HepG2 (cell line): Measurements from ENCODE around the gene RRM2. TPM values are rescaled to one million over a fixed set of nuclear protein-coding genes. Genes with fewer than 3 reads are reported as not detected.

ENCODE experiments used
- CHCHD3 ChIP-seq: sonication (generic); formaldehyde crosslinking; IDR thresholded peaks from 2 replicates; pipeline ENCODE4 v1.8.0; 2022; ENCODE audit warnings: mild to moderate bottlenecking, missing genetic modification reagents, moderate library complexity
- FOXO1 ChIP-seq: sonication (generic); formaldehyde crosslinking; IDR thresholded peaks from 2 replicates; pipeline ENCODE4 v1.4.0; 2020; ENCODE audit warnings: missing genetic modification reagents
- NCOA2 ChIP-seq: sonication (generic); formaldehyde crosslinking; IDR thresholded peaks from 2 replicates; pipeline ENCODE4 v1.8.0; 2022; ENCODE audit warnings: inconsistent platforms
- NFIB ChIP-seq: sonication (generic); formaldehyde crosslinking; IDR thresholded peaks from 2 replicates; pipeline ENCODE4 v1.9.0; 2021; ENCODE audit warnings: missing genetic modification reagents, mild to moderate bottlenecking, borderline replicate concordance
- PITX1 ChIP-seq: sonication (generic); formaldehyde crosslinking; IDR thresholded peaks from 2 replicates; pipeline ENCODE4 v1.5.1; 2020; ENCODE audit warnings: mild to moderate bottlenecking, missing genetic modification reagents
- POGZ ChIP-seq: sonication (generic); formaldehyde crosslinking; IDR thresholded peaks from 2 replicates; pipeline ENCODE4 v1.4.0; 2020; ENCODE audit warnings: mild to moderate bottlenecking, missing genetic modification reagents
- SAP130 ChIP-seq: IDR thresholded peaks from 2 replicates; pipeline ENCODE4 v1.6.1; 2016; ENCODE audit warnings: low read depth
- ZFP36L1 ChIP-seq: sonication (generic); formaldehyde crosslinking; IDR thresholded peaks from 2 replicates; pipeline ENCODE4 v1.8.0; 2022; ENCODE audit warnings: mild to moderate bottlenecking, missing genetic modification reagents, moderate library complexity
- ZMAT3 ChIP-seq: sonication (generic); formaldehyde crosslinking; conservative IDR thresholded peaks from 2 replicates; pipeline ENCODE4 v1.7.0; 2021; ENCODE audit warnings: missing genetic modification reagents
- ZMYM3 ChIP-seq: sonication (generic); formaldehyde crosslinking; IDR thresholded peaks from 2 replicates; pipeline ENCODE4 v1.5.1; 2020; ENCODE audit warnings: mild to moderate bottlenecking, missing genetic modification reagents
- ZNF205 ChIP-seq: IDR thresholded peaks from 2 replicates; pipeline ENCODE4 v1.6.1; 2018; ENCODE audit warnings: missing biosample characterization, missing genetic modification reagents
- ZNF260 ChIP-seq: sonication (generic); formaldehyde crosslinking; IDR thresholded peaks from 2 replicates; pipeline ENCODE4 v1.4.0; 2020; ENCODE audit warnings: missing genetic modification reagents, low read depth, mild to moderate bottlenecking, borderline replicate concordance
- ZNF274 ChIP-seq: sonication (generic); formaldehyde crosslinking; IDR thresholded peaks from 2 replicates; pipeline ENCODE4 v1.5.1; 2020; ENCODE audit warnings: mild to moderate bottlenecking, missing genetic modification reagents
- ZNF746 ChIP-seq: sonication (generic); formaldehyde crosslinking; IDR thresholded peaks from 2 replicates; pipeline ENCODE4 v1.8.0; 2022; ENCODE audit warnings: mild to moderate bottlenecking, missing genetic modification reagents
- ZNF891 ChIP-seq: sonication (generic); formaldehyde crosslinking; IDR thresholded peaks from 2 replicates; pipeline ENCODE4 v1.5.0; 2020; ENCODE audit warnings: mild to moderate bottlenecking, missing genetic modification reagents
- polyA plus RNA-seq, 8 experiments: library from polyadenylated mRNA; depleted of rRNA in 3 of 8; stranded (reverse) in 7 of 8; unstranded in 1 of 8; fragments of >200 nt; fragmentation: Illumina TruSeq in 4 of 8; extraction: Trizol in 4 of 8; gene quantifications; 2 replicates each; pipeline versions ENCODE4 v1.2.1 to v1.2.3, GENCODE V29; 2011 to 2016; ENCODE audit warnings: low read depth in 4 of 8, missing spikeins in 1 of 8, mixed read lengths in 1 of 8; ENCODE audit not compliant: insufficient read depth in 1 of 8
- total RNA-seq, 5 experiments: library from RNA; depleted of rRNA; stranded (reverse); fragments of >200 nt; fragmentation: Illumina TruSeq; extraction: Trizol; gene quantifications; 2 replicates each; pipeline ENCODE4 v1.2.3, GENCODE V29; 2016; ENCODE audit warnings: low read depth in 1 of 5
- TF ChIP-seq, protein P1 (sequence below), 2 experiments: sonication (generic) in 1 of 2; formaldehyde crosslinking in 1 of 2; IDR thresholded peaks; 2 replicates each; pipeline versions ENCODE4 v1.6.1 to v1.9.0; 2014 to 2022; ENCODE audit warnings: antibody characterized with exemption in 1 of 2, borderline replicate concordance in 1 of 2, inconsistent platforms in 1 of 2, low read depth in 1 of 2, missing genetic modification reagents in 1 of 2
- TF ChIP-seq, protein P2 (sequence below): sonication (generic); formaldehyde crosslinking; IDR thresholded peaks from 2 replicates; pipeline ENCODE4 v1.4.0; 2020; ENCODE audit warnings: mild to moderate bottlenecking, missing genetic modification reagents
- TF ChIP-seq, protein P3 (sequence below): sonication (generic); formaldehyde crosslinking; IDR thresholded peaks from 2 replicates; pipeline ENCODE4 v1.8.0; 2022; ENCODE audit warnings: mild to moderate bottlenecking, missing genetic modification reagents, moderate library complexity
- TF ChIP-seq, protein P4 (sequence below): sonication (generic); formaldehyde crosslinking; IDR thresholded peaks from 2 replicates; pipeline ENCODE4 v1.4.0; 2020; ENCODE audit warnings: missing genetic modification reagents, borderline replicate concordance

RRM2 gene
- total and polyA plus RNA-seq, 2 of the 13 experiments (the other 11 are each of a cell fraction or from before 2014, with no cell fraction given) = 31.3 to 150 TPM

DNA sequence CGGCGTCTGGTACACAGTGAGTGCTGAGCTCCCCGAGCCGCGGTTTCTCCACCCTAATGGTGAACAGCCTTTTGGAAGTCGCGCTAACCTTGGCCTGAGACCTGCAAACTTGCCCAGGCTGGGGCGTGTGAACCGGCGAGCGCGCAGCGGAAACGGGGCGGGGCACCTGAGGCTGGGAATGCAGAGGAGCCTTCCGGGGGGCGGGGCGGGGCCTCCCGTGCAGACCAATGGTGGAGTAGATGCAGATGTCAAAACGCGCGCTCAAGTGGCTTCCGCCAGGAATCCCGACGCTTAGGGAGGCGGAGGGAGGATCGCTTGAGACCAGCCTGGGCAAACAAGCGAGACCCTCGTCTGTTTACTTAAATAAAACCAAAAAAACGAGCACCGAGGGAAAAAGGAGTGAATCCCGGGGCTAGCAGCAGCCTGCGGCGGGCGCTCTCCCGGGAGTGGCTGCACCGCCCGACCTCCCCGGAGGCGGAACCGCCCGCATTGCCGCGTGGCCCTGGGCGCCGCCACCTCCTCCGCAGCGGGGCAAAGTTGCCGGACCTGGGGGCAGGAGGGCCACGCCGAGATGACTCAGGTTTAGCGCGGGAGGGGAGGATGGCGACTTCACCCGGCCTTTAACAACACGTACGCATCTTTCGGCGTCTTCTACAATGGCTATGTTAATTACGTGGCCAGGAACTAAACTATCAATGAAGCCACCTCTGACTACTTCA, 2.2 kb upstream of the RRM2 start (continued):
- peak; percentile 99 for TF ChIP-seq SAP130 (CRISPR knock-in tag)
- TF ChIP-seq ZNF274 (CRISPR knock-in tag) = peak; percentile 61; the same call in 1 of the 2 replicates
- TF ChIP-seq, protein P1, sequence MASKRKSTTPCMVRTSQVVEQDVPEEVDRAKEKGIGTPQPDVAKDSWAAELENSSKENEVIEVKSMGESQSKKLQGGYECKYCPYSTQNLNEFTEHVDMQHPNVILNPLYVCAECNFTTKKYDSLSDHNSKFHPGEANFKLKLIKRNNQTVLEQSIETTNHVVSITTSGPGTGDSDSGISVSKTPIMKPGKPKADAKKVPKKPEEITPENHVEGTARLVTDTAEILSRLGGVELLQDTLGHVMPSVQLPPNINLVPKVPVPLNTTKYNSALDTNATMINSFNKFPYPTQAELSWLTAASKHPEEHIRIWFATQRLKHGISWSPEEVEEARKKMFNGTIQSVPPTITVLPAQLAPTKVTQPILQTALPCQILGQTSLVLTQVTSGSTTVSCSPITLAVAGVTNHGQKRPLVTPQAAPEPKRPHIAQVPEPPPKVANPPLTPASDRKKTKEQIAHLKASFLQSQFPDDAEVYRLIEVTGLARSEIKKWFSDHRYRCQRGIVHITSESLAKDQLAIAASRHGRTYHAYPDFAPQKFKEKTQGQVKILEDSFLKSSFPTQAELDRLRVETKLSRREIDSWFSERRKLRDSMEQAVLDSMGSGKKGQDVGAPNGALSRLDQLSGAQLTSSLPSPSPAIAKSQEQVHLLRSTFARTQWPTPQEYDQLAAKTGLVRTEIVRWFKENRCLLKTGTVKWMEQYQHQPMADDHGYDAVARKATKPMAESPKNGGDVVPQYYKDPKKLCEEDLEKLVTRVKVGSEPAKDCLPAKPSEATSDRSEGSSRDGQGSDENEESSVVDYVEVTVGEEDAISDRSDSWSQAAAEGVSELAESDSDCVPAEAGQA (IDR thresholded peaks at IDR 0.05; ENCODE audit: low read depth) = no peak
- TF ChIP-seq, protein P1 (CRISPR knock-in tag; IDR thresholded peaks at IDR 0.05; ENCODE audit: borderline replicate concordance) = peak; percentile 86
- no peak; the same call in 1 of the 2 replicates for TF ChIP-seq ZNF746 (CRISPR knock-in tag)
- TF ChIP-seq, protein P2, sequence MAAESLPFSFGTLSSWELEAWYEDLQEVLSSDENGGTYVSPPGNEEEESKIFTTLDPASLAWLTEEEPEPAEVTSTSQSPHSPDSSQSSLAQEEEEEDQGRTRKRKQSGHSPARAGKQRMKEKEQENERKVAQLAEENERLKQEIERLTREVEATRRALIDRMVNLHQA (CRISPR knock-in tag) = no peak
- peak; percentile 79; the same call in 1 of the 2 replicates for TF ChIP-seq POGZ (CRISPR knock-in tag)
- TF ChIP-seq ZNF205 = peak; percentile 64; the same call in 1 of the 2 replicates
- TF ChIP-seq ZMAT3 (CRISPR knock-in tag) = peak; percentile 96
- peak; percentile 88 for TF ChIP-seq ZNF891
- TF ChIP-seq, protein P3, sequence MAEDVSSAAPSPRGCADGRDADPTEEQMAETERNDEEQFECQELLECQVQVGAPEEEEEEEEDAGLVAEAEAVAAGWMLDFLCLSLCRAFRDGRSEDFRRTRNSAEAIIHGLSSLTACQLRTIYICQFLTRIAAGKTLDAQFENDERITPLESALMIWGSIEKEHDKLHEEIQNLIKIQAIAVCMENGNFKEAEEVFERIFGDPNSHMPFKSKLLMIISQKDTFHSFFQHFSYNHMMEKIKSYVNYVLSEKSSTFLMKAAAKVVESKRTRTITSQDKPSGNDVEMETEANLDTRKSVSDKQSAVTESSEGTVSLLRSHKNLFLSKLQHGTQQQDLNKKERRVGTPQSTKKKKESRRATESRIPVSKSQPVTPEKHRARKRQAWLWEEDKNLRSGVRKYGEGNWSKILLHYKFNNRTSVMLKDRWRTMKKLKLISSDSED (CRISPR knock-in tag) = 0 out of 2 replicates have a peak, but pooled peaks have one; percentile 4
- no peak for TF ChIP-seq NFIB (CRISPR knock-in tag)
- TF ChIP-seq ZMYM3 (CRISPR knock-in tag) = peak; percentile 78
- peak; percentile 67 for TF ChIP-seq NCOA2 (CRISPR knock-in tag)
- TF ChIP-seq PITX1 (CRISPR knock-in tag) = no peak; the same call in 1 of the 2 replicates
- peak; percentile 63 for TF ChIP-seq FOXO1 (CRISPR knock-in tag)
- peak; percentile 62; the same call in 1 of the 2 replicates for TF ChIP-seq ZFP36L1 (CRISPR knock-in tag)
- no peak for TF ChIP-seq ZNF260 (CRISPR knock-in tag)
- TF ChIP-seq, protein P4, sequence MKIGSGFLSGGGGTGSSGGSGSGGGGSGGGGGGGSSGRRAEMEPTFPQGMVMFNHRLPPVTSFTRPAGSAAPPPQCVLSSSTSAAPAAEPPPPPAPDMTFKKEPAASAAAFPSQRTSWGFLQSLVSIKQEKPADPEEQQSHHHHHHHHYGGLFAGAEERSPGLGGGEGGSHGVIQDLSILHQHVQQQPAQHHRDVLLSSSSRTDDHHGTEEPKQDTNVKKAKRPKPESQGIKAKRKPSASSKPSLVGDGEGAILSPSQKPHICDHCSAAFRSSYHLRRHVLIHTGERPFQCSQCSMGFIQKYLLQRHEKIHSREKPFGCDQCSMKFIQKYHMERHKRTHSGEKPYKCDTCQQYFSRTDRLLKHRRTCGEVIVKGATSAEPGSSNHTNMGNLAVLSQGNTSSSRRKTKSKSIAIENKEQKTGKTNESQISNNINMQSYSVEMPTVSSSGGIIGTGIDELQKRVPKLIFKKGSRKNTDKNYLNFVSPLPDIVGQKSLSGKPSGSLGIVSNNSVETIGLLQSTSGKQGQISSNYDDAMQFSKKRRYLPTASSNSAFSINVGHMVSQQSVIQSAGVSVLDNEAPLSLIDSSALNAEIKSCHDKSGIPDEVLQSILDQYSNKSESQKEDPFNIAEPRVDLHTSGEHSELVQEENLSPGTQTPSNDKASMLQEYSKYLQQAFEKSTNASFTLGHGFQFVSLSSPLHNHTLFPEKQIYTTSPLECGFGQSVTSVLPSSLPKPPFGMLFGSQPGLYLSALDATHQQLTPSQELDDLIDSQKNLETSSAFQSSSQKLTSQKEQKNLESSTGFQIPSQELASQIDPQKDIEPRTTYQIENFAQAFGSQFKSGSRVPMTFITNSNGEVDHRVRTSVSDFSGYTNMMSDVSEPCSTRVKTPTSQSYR = peak; percentile 67; the same call in 1 of the 2 replicates
- no peak for TF ChIP-seq CHCHD3 (CRISPR knock-in tag)
